Esophagus (tissue), 2 donors: ENCODE data around the gene MAPK11. TPM values are rescaled to one million over a fixed set of nuclear protein-coding genes. Genes with fewer than 3 reads are reported as not detected.

ENCODE experiments used
- H3K27ac ChIP-seq, 2 donors: one replicate each; pipeline ENCODE4 v1.5.1; 2013; ENCODE audit warnings: low read depth in 2 of 2, mild to moderate bottlenecking in 2 of 2, inconsistent platforms in 1 of 2, low read length in 1 of 2, moderate library complexity in 1 of 2
- H3K27me3 ChIP-seq, 2 donors: one replicate each; pipeline ENCODE4 v1.6.1; 2013; ENCODE audit warnings: low read length in 2 of 2, control low read depth in 1 of 2, mild to moderate bottlenecking in 1 of 2; ENCODE audit not compliant: insufficient read depth in 2 of 2, control insufficient read depth in 1 of 2
- H3K36me3 ChIP-seq, 2 donors: one replicate each; pipeline ENCODE4 v1.6.1; 2013; ENCODE audit warnings: low read length in 1 of 2; ENCODE audit not compliant: control insufficient read depth in 2 of 2, insufficient read depth in 2 of 2
- H3K4me1 ChIP-seq, 2 donors: one replicate each; pipeline ENCODE4 v1.6.1; 2013; ENCODE audit warnings: low read length in 1 of 2; ENCODE audit not compliant: control insufficient read depth in 2 of 2, insufficient read depth in 2 of 2
- H3K4me3 ChIP-seq, 2 donors: one replicate each; pipeline ENCODE4 v1.5.1; 2013; ENCODE audit warnings: low read length in 2 of 2, mild to moderate bottlenecking in 2 of 2, low read depth in 1 of 2, moderate library complexity in 1 of 2
- H3K9me3 ChIP-seq, 2 donors: one replicate each; pipeline ENCODE4 v1.6.1; 2013; ENCODE audit warnings: mild to moderate bottlenecking in 2 of 2, low read depth in 1 of 2, low read length in 1 of 2, moderate library complexity in 1 of 2; ENCODE audit not compliant: control insufficient read depth in 2 of 2, insufficient read depth in 1 of 2
- WGBS, 2 donors: extraction: QIAGEN DNeasy Blood & Tissue Kit; methylation state at CpG; one replicate each; pipeline ENCODE4 v1.1.7; 2013; 5-methylcytosine and 5-hydroxymethylcytosine counted together
- polyA plus RNA-seq, 2 donors: library from polyadenylated mRNA; stranded (reverse); fragments of 200-250 nt; gene quantifications; one replicate each; pipeline ENCODE4 v1.2.3, GENCODE V29; 2013
- donor health status: healthy with polysubstance abuse.
- donor health status: Bipolar disorder and iron deficiency.

MAPK11 gene
- polyA plus RNA-seq, 2 donors: 5.4 to 6.1 TPM

- Histone ChIP-seq H3K36me3 (peaks cover 0 to 4% of the 10 kb centered on the region in 2 donors), H3K27ac (no peak overlapping the region), H3K27me3 (peaks cover 0 to 3% of the 10 kb centered on the region in 2 donors), H3K4me3 (no peak overlapping the region), H3K4me1 (peaks cover 2 to 7% of the 10 kb centered on the region in 2 donors), H3K9me3 (no peaks in the 10 kb centered on the region)
- WGBS, 2 donors: 68 to 76% methylated on average over 24 of the region's 24 CpGs
Observed at GRCh38 chr22:50258361-50259292, 11.6 kb downstream of the MAPK11 start.

- H3K36me3 ChIP-seq: peaks cover 0 to 4% of the 10 kb centered on the region in 2 donors
- H3K4me1 ChIP-seq: peaks cover 2 to 7% of the 10 kb centered on the region in 2 donors
- H3K27me3 ChIP-seq: peaks cover 0 to 3% of the 10 kb centered on the region in 2 donors
- WGBS, 2 donors: 68 to 72% methylated on average over 30 to 31 of the region's 31 CpGs
- H3K9me3 ChIP-seq: no peaks in the 10 kb centered on the region
- no peak overlapping the region for H3K27ac ChIP-seq
- H3K4me3 ChIP-seq: no peak overlapping the region
Observed at GRCh38 chr22:50257451-50258360, 12.5 kb downstream of the MAPK11 start.

GRCh38 chr22:50257041-50257440 lies 13.1 kb downstream of the MAPK11 start:
- peaks cover 0 to 3% of the 10 kb centered on the region in 2 donors for H3K27me3 ChIP-seq
- no peaks in the 10 kb centered on the region for H3K9me3 ChIP-seq
- H3K27ac ChIP-seq: no peak overlapping the region
- no peak overlapping the region for H3K4me3 ChIP-seq
- peaks cover 0 to 4% of the 10 kb centered on the region in 2 donors for H3K36me3 ChIP-seq
- 61 to 71% methylated on average over 16 of the region's 16 CpGs for WGBS, 2 donors
- peaks cover 2 to 8% of the 10 kb centered on the region in 2 donors for H3K4me1 ChIP-seq

GRCh38 chr22:50256258-50256862 lies 13.8 kb downstream of the MAPK11 start:
- 67 to 74% methylated on average over 12 of the region's 12 CpGs for WGBS, 2 donors
- no peak overlapping the region for H3K27ac ChIP-seq
- peaks cover 2 to 15% of the 10 kb centered on the region in 2 donors for H3K4me1 ChIP-seq
- H3K27me3 ChIP-seq: peaks cover 0 to 3% of the 10 kb centered on the region in 2 donors
- H3K36me3 ChIP-seq: peaks cover 0 to 4% of the 10 kb centered on the region in 2 donors
- H3K9me3 ChIP-seq: peaks cover 0 to 2% of the 10 kb centered on the region in 2 donors
- H3K4me3 ChIP-seq: no peak overlapping the region

GRCh38 chr22:50255607-50256006 lies 14.6 kb downstream of the MAPK11 start:
- H3K4me1 ChIP-seq: peaks cover 0 to 17% of the 10 kb centered on the region in 2 donors
- H3K36me3 ChIP-seq: peaks cover 0 to 4% of the 10 kb centered on the region in 2 donors
- no peak overlapping the region for H3K27ac ChIP-seq
- H3K4me3 ChIP-seq: no peak overlapping the region
- 85 to 88% methylated on average over 17 of the region's 17 CpGs for WGBS, 2 donors
- H3K9me3 ChIP-seq: peaks cover 0 to 2% of the 10 kb centered on the region in 2 donors
- peaks cover 0 to 3% of the 10 kb centered on the region in 2 donors for H3K27me3 ChIP-seq

GRCh38 chr22:50255099-50255498 lies 15.1 kb downstream of the MAPK11 start:
- H3K4me3 ChIP-seq: no peak overlapping the region
- 78 to 84% methylated on average over 19 of the region's 19 CpGs for WGBS, 2 donors
- H3K4me1 ChIP-seq: peaks cover 4 to 18% of the 10 kb centered on the region in 2 donors
- no peak overlapping the region for H3K27ac ChIP-seq
- peaks cover 0 to 2% of the 10 kb centered on the region in 2 donors for H3K9me3 ChIP-seq
- H3K27me3 ChIP-seq: no peaks in the 10 kb centered on the region
- peaks cover 0 to 4% of the 10 kb centered on the region in 2 donors for H3K36me3 ChIP-seq

- H3K9me3 ChIP-seq: peaks cover 0 to 2% of the 10 kb centered on the region in 2 donors
- no peak overlapping the region for H3K4me3 ChIP-seq
- H3K36me3 ChIP-seq: peaks cover 0 to 4% of the 10 kb centered on the region in 2 donors
- peaks cover 5 to 24% of the 10 kb centered on the region in 2 donors for H3K4me1 ChIP-seq
- H3K27me3 ChIP-seq: no peaks in the 10 kb centered on the region
- 55 to 71% methylated on average over 8 of the region's 8 CpGs for WGBS, 2 donors
- H3K27ac ChIP-seq: no peak overlapping the region
Observed at GRCh38 chr22:50253941-50254340, 16.2 kb downstream of the MAPK11 start.

GRCh38 chr22:50253046-50253915 lies 16.9 kb downstream of the MAPK11 start:
- H3K4me1 ChIP-seq: peaks cover 7 to 24% of the 10 kb centered on the region in 2 donors
- peaks cover 0 to 2% of the 10 kb centered on the region in 2 donors for H3K9me3 ChIP-seq
- peaks cover 0 to 7% of the 10 kb centered on the region in 2 donors for H3K36me3 ChIP-seq
- no peak overlapping the region for H3K4me3 ChIP-seq
- H3K27me3 ChIP-seq: no peaks in the 10 kb centered on the region
- WGBS, 2 donors: 75 to 79% methylated on average over 22 of the region's 22 CpGs
- H3K27ac ChIP-seq: no peak overlapping the region
